IPS-NIHi7 (cell line): Measurements from ENCODE around the gene EGFR.

Source experiments
- DNase-seq: peaks from one replicate; pipeline ENCODE4 v3.0.0; 2012; ENCODE audit warnings: mixed read lengths; ENCODE audit errors: extremely low spot score

The EGFR gene

GRCh38 chr7:55144333-55145317, 125.8 kb downstream of the EGFR start:
- DNase-seq = peak; percentile 79

DNA sequence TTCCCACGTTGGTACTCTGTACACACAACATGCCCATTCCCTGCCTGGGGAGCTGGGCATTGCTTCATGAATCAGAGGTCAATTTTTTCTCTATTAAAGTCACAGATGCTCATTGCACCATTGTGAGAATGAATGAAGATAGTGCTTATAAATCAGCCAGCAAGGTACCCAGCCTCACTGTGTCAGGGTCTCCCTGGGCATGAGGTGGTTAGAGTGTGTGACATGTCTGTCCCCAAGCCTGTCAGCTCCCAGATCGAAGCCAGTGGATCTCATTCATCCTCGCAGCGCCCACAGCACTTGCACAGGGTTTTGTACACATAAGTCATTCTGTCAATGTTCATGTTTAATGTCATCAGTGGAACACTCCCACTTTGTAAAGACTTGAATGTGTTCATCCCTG, 126.8 kb downstream of the EGFR start:
- no peak for DNase-seq

DNA sequence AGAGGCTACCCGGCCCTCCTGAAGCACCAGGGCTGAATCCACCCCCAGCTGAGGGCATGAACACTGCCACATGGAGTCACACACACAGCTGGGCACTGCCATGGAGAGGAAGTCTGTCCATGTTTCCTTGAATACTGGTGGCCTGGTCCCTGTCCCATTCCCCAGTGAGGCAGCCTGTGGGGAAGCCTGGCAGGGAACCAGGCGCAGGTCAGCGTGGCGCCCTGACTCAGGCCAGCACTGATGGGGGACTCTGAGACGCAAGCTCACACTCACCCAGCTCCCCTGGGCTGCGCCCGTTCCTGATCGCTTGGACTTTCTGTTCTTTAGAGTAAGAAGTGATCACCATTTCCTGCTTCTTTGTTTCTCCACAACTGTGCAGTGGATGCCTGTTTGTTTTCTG, 128.3 kb downstream of the EGFR start:
- DNase-seq = no peak

DNA sequence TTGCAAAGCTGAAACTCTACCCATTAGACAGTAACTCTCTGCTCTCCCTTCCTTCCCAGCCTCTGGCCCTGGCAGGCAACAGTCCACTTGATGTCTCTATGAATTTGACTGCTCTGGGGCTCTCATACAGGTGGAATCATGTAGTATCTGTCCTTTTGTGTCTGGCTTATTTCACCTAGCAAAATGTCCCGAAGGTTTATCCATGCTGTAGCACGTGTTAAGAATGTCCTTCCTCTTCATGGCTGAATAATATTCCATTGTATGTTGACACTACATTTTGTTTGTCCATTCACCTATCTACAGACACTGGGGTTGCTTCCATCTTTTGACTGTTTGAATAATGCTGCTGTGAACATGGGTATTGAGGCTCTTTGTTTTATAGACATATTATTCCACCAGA, 128.9 kb downstream of the EGFR start:
- no peak for DNase-seq

- no peak for DNase-seq
Observed at GRCh38 chr7:55148571-55148970, 129.8 kb downstream of the EGFR start.

- DNase-seq = no peak
Observed at GRCh38 chr7:55149001-55149400, 130.2 kb downstream of the EGFR start.

DNA sequence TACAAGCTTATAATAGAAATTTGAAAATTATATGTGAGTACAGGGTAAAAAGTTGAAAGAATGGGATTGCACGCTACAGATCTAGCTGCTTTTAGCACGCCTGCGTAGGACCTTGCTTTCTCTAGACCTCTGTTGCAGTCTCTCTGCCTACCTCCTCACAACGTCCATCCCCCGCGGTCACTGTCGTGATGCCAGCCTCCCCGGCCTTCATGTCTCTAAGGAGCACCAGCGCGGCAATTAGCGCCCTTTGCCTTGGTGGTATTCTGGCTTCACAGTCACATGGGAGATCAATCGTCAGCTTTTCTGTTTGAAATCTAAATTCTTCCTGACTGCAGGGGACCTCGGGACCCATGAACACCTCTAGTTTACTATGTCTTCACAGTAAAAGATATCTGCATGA, 131.3 kb downstream of the EGFR start:
- DNase-seq = no peak

DNA sequence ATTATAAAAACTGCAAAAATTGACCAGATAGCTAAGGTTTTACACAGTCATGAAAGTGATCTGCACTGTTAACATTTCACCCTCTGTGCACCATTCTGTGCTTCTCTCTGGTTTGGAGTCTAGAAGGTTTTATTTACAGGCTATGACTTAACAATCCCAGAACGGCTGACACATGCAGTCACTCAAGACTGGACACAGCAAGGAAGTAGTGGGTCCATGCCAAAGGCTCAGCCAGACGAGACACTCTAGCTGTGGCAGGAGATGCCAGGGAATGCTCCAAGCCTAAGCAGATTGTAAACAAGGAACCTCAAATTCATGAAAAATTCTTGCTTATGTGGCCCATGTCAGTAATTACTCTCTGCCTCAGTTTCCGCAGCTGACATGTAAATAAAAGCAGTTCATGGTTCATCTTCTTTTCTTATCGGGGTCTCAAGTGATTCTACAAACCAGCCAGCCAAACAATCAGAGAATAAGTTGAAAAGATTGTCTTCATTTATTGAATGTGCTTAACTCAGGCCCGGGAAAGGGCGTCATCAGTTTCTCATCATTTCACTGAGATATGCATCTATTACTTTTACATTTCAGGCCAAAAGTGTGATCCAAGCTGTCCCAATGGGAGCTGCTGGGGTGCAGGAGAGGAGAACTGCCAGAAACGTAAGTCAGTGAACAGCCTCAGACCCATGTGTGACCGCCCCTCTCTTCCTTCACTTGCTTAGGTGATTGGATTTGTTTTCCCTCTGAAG, 132.1 kb downstream of the EGFR start:
- no peak for DNase-seq

DNA sequence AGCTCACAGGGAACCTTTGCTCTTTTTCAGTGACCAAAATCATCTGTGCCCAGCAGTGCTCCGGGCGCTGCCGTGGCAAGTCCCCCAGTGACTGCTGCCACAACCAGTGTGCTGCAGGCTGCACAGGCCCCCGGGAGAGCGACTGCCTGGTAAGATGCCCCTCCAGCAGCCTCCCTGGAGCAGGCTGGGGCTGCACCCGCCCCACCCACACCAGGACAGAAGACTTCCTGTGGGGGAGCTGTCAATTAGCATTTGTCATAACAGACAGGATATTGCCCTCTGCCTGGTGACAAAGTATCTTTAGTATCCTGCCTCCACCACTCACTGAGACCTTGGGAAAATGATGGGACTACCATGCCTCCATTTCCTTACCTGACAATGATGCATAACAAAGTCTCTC, 133.7 kb downstream of the EGFR start:
- no peak for DNase-seq

- no peak for DNase-seq
Observed at GRCh38 chr7:55154096-55154495, 135.3 kb downstream of the EGFR start.

- no peak for DNase-seq
Observed at GRCh38 chr7:55155351-55156117, 136.7 kb downstream of the EGFR start.

- peak; percentile 64 for DNase-seq
Observed at GRCh38 chr7:55156919-55157763, 138.3 kb downstream of the EGFR start.

GRCh38 chr7:55157764-55158105, 138.9 kb downstream of the EGFR start:
- no peak for DNase-seq

DNA sequence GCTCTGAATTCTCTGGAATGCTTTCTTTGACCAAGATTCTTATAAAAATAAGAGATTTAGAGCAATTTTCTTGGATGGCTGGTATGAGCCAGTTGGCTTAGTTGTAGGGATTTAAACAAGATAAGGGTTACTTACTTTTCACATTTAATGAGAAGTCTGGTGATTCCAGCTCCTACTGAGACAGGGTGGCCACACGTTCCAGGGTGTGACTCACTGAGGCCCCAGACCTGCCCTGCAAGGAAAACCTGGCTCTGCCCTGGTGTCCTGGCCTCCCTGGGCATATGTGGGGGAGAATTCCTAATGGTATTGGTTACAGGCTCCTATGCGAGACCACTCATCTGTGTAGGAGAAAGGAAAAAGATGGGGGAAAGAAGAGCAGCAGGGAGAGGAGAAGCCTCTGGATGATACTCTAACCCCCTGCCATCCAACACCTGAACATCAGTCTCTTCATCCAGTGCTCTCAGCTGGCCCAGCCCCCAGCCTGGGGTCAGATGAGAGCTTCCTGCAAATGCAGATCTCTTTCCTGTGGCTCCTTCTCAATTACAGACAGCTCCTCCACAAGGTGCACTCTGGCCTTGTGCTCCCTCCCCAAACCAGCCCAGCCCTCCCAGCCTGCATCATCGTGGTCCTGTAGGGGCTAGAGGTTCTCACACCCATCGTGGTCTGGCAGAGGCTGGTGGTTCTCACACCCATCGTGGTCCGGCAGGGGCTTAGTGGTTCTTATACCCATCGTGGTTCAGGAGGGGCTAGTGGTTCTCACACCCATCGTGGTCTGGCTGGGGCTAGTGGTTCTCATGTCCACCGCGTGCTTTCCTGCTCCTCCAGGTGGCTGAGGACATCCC, 139.9 kb downstream of the EGFR start:
- no peak for DNase-seq

DNA sequence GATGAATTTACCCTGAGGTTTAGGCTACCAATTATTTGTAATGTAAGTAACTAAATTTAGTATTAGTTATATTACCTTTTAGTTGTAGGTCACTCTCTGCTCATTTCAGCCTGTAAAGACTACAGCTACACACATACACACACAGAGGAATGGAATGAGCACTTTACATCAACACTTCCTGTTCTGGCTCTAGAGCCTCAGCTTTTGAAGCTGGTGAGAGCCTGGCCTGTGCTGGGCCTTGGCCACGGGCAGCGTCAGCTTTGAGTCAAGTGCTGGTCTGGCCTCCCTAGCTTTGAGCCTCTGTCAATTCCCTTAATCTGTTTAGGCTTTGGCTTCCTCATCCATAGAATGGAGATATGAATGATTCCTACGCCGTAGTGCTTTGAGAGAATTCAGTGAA, 141.7 kb downstream of the EGFR start:
- no peak for DNase-seq

DNA sequence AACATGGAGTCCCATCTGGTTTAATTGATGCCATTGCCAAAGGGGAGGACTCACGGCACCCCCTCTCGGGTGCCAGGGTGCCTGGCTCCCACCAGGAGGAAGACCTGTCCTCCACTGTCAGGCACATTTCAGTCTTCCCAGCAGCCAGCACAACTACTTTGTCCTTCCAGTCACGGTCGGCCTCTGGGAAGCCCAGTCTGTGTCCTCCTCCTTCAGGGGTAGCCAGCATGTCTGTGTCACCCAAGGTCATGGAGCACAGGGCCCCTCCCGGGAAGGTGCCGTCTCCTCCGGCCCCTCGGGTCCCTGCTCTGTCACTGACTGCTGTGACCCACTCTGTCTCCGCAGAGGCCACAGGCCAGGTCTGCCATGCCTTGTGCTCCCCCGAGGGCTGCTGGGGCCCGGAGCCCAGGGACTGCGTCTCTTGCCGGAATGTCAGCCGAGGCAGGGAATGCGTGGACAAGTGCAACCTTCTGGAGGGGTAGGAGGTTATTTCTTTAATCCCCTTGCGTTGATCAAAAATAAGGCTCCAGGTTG, 142.4 kb downstream of the EGFR start:
- no peak for DNase-seq

- no peak for DNase-seq
Observed at GRCh38 chr7:55162476-55162875, 143.7 kb downstream of the EGFR start.

DNA sequence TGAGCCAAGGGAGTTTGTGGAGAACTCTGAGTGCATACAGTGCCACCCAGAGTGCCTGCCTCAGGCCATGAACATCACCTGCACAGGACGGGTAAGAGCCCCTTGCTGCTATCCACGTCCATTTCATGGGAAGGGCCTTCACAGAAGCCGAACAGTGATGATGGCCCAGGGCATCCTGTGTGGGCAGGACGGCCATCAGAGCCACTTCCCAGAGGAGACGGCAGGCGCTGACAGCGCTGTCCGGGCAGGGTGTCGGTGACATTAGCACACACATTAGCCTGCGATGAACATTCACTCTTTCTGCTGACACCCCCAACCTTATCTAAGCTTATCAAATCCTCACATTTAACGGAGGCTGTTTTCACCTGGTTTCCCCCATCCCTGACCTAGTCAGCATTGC, 144.9 kb downstream of the EGFR start:
- no peak for DNase-seq

GRCh38 chr7:55164527-55164926, 145.7 kb downstream of the EGFR start:
- no peak for DNase-seq

DNA sequence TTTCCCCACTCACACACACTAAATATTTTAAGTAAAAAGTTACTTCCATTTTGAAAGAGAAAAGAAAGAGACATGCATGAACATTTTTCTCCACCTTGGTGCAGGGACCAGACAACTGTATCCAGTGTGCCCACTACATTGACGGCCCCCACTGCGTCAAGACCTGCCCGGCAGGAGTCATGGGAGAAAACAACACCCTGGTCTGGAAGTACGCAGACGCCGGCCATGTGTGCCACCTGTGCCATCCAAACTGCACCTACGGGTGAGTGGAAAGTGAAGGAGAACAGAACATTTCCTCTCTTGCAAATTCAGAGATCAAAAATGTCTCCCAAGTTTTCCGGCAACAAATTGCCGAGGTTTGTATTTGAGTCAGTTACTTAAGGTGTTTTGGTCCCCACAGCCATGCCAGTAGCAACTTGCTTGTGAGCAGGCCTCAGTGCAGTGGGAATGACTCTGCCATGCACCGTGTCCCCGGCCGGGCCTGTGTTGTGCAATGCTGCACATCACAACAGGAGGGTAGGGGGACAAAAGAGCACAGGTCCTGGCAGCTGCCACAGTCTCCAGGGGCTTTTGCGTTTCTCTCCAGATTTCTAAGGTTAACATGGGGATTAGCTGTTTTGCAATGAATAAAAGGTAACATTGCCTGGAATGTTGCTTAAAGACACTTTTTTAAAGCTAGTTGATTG, 146.5 kb downstream of the EGFR start:
- DNase-seq = no peak
